K562 (cell line): ENCODE results near the gene PDCD5. TPM values are rescaled to one million over a fixed set of nuclear protein-coding genes. Genes with fewer than 3 reads are reported as not detected.
"Not testable (repeated sequence)": the region's sequence is repeated elsewhere in the genome, so short reads cannot be mapped to it uniquely, and the experiment has no call there.

ENCODE experiments used
- ATAC-seq: fragments of 200-7000 bp; cut with Tn5 transposase; 3 replicates; pipeline ENCODE4 v1.9.1; 2020; ENCODE audit warnings: moderate library complexity
- BruUV-seq: library from RNA; stranded (reverse); fragments of 400-500 nt; replicated peaks from 2 replicates; lab custom pipeline; 2021; lab: Mats Ljungman, UMichigan
- CTCF ChIA-PET: fragments of 300-600 bp; formaldehyde crosslinking; extraction: SDS; loops from one replicate; lab custom pipeline; 2021; ENCODE audit warnings: low intra/inter-chr PET ratio; lab: Yijun Ruan, JAX
- POLR2A ChIA-PET: fragments of 300-600, 350-650 bp; sonication (Branson Sonifier 250); formaldehyde crosslinking; extraction: SDS; loops from one replicate; lab custom pipeline; 2021; ENCODE audit warnings: antibody characterized with exemption, inconsistent platforms; lab: Yijun Ruan, JAX
- DNase-seq, 4 experiments: peaks; one replicate each; pipeline versions ENCODE4 v3.0.0 to v3.0.0-alpha.2; 2011 to 2018; ENCODE audit warnings: low spot score in 3 of 4, mixed read lengths in 3 of 4; ENCODE audit errors: extremely low read depth in 1 of 4
- FAIRE-seq: peaks from 2 replicates; lab custom pipeline; 2011; peaks lifted over from hg19 to GRCh38; lab: Jason Lieb, UNC
- H2AFZ ChIP-seq: 2 replicates; pipeline ENCODE4 v1.6.0; 2011; ENCODE audit warnings: low read depth, low read length, control low read depth, inconsistent platforms
- H3K27ac ChIP-seq: fragments of 200-600 bp; 3 replicates; pipeline ENCODE4 v1.8.0; 2011; ENCODE audit warnings: low read depth, mild to moderate bottlenecking, control low read depth, inconsistent platforms, low read length, moderate library complexity, mixed read lengths; ENCODE audit errors: extremely low read depth
- H3K27me3 ChIP-seq, 2 experiments: fragments of 300-600 bp in 1 of 2; 2 replicates in 1 of 2; 3 replicates in 1 of 2; pipeline versions ENCODE4 v1.6.0 to v1.8.0; 2011; ENCODE audit warnings: inconsistent platforms in 2 of 2, low read length in 2 of 2, mild to moderate bottlenecking in 1 of 2, mixed read lengths in 1 of 2, moderate library complexity in 1 of 2; ENCODE audit not compliant: control insufficient read depth in 2 of 2, insufficient read depth in 2 of 2
- H3K36me3 ChIP-seq: fragments of 300-600 bp; 3 replicates; pipeline ENCODE4 v1.8.0; 2011; ENCODE audit warnings: mild to moderate bottlenecking, low read length, inconsistent platforms; ENCODE audit not compliant: control insufficient read depth, insufficient read depth
- H3K4me1 ChIP-seq, 2 experiments: fragments of 200-600 bp in 1 of 2; replicated peaks in 1 of 2; 2 replicates in 1 of 2; 3 replicates in 1 of 2; pipeline versions ENCODE4 v1.5.1 to v1.8.0; 2011; ENCODE audit warnings: inconsistent platforms in 2 of 2, low read length in 2 of 2, mild to moderate bottlenecking in 1 of 2, mixed read lengths in 1 of 2, moderate library complexity in 1 of 2; ENCODE audit not compliant: control insufficient read depth in 2 of 2, insufficient read depth in 2 of 2
- H3K4me2 ChIP-seq: 2 replicates; pipeline ENCODE4 v1.6.1; 2011; ENCODE audit warnings: low read length, control low read depth, inconsistent platforms, mixed read lengths; ENCODE audit not compliant: insufficient read depth
- H3K4me3 ChIP-seq: fragments of 200-600 bp; sonication (generic), shearing (Covaris generic); 2 replicates; pipeline ENCODE4 v1.5.1; 2016; ENCODE audit warnings: control low read depth, inconsistent platforms
- H3K79me2 ChIP-seq: fragments of 200-600 bp; 3 replicates; pipeline ENCODE4 v1.8.0; 2011; ENCODE audit warnings: low read length, inconsistent platforms; ENCODE audit not compliant: control insufficient read depth, insufficient read depth
- H3K9ac ChIP-seq, 2 experiments: 2 replicates each; pipeline versions ENCODE4 v1.6.0 to v1.6.1; 2011; ENCODE audit warnings: low read depth in 2 of 2, low read length in 2 of 2, control low read depth in 1 of 2, inconsistent platforms in 1 of 2, mild to moderate bottlenecking in 1 of 2, mixed read lengths in 1 of 2; ENCODE audit not compliant: insufficient read depth in 1 of 2
- H3K9me1 ChIP-seq: one replicate; pipeline ENCODE4 v1.6.0; 2011; ENCODE audit warnings: inconsistent platforms, mild to moderate bottlenecking, low read length, moderate library complexity; ENCODE audit not compliant: control insufficient read depth, insufficient read depth
- H3K9me3 ChIP-seq: replicated peaks from 2 replicates; pipeline ENCODE4 v1.5.1; 2011; ENCODE audit warnings: low read depth, low read length, inconsistent platforms; ENCODE audit not compliant: control insufficient read depth, insufficient read depth
- H4K20me1 ChIP-seq: replicated peaks from 2 replicates; pipeline ENCODE4 v1.6.1; 2011; ENCODE audit warnings: low read length, inconsistent platforms, mixed read lengths; ENCODE audit not compliant: control insufficient read depth, insufficient read depth
- AFF1 ChIP-seq, 2 experiments: fragments of 450-650 bp; IDR thresholded peaks; 2 replicates each; pipeline ENCODE4 v1.6.1; 2018; ENCODE audit warnings: mild to moderate bottlenecking in 2 of 2, low read depth in 1 of 2; ENCODE audit not compliant: partially characterized antibody in 2 of 2
- BCOR ChIP-seq: fragments of 450-650 bp; IDR thresholded peaks from 2 replicates; pipeline ENCODE4 v1.6.1; 2016
- TRIM28 ChIP-seq: fragments of 450-650 bp; IDR thresholded peaks from 2 replicates; pipeline ENCODE4 v1.6.1; 2017
- ZNF184 ChIP-seq: sonication (generic); formaldehyde crosslinking; IDR thresholded peaks from 2 replicates; pipeline ENCODE4 v1.5.0; 2020; ENCODE audit warnings: missing genetic modification reagents
- WGBS: fragments of 100-300 bp; shearing (Covaris generic); methylation state at CpG from one replicate; pipeline ENCODE4 v1.1.6; 2016; ENCODE audit warnings: low coverage, mixed read lengths; ENCODE audit not compliant: insufficient coverage; ENCODE audit errors: missing lambda C conversion rate; 5-methylcytosine and 5-hydroxymethylcytosine counted together
- in situ Hi-C: fragments of 300-500 bp; cut with MboI; formaldehyde crosslinking; loops from 4 replicates; pipeline ENCODE4 v1.15.0; 2018; ENCODE audit warnings: inconsistent platforms, mixed read lengths
- intact Hi-C: fragments of 100-400 bp; cut with micrococcal nuclease; formaldehyde crosslinking; loops from 2 replicates; pipeline ENCODE4 v1.14.2; 2022
- polyA plus RNA-seq, 8 experiments: library from polyadenylated mRNA; depleted of rRNA in 4 of 8; stranded (reverse) in 5 of 8; unstranded in 3 of 8; fragments of >200 nt; fragmentation: Nextera tagmentation in 2 of 8; fragmentation: Illumina TruSeq in 1 of 8; extraction: Ambion mirVana in 2 of 8; extraction: Trizol in 1 of 8; gene quantifications; 2 replicates each; pipeline versions ENCODE4 v1.2.1 to v1.2.3, GENCODE V29; 2011 to 2014; ENCODE audit warnings: inconsistent platforms in 1 of 8, missing spikeins in 1 of 8
- total RNA-seq, 7 experiments: library from RNA; depleted of rRNA in 6 of 7; stranded (reverse); fragments of >200 nt in 6 of 7; fragmentation: Illumina TruSeq in 2 of 7; extraction: Trizol in 2 of 7; gene quantifications; 2 replicates each; pipeline versions ENCODE4 v1.2.1 to v1.2.3, GENCODE V29; 2011 to 2021; ENCODE audit warnings: low replicate concordance in 1 of 7

The PDCD5 gene
- total and polyA plus RNA-seq, 9 of the 15 experiments (the other 6 are each of a cell fraction or from before 2014, with no cell fraction given): 122 to 322 (median 269) TPM

- H3K36me3 ChIP-seq: peaks cover 43% of the 10 kb centered on the region
- CTCF ChIA-PET, H4K20me1 ChIP-seq, POLR2A ChIA-PET, in situ Hi-C loops, H3K4me1 ChIP-seq, FAIRE-seq, H3K9me3 ChIP-seq, DNase-seq, H3K4me2 ChIP-seq, H3K9me1 ChIP-seq, H3K27me3 ChIP-seq, H3K79me2 ChIP-seq, ATAC-seq, H3K9ac ChIP-seq, intact Hi-C loops, H2AFZ ChIP-seq, H3K27ac ChIP-seq, BruUV-seq, H3K4me3 ChIP-seq: not testable (repeated sequence)
- peak in 1 of 2 experiments; percentile 99 for TF ChIP-seq AFF1 (IDR thresholded peaks at IDR 0.05; ENCODE audit: low read depth in 1 of 2, partially characterized antibody in 2 of 2)
- TF ChIP-seq TRIM28: 0 out of 2 replicates have a peak, but pooled peaks have one; percentile 19
- TF ChIP-seq BCOR: 0 out of 2 replicates have a peak, but pooled peaks have one; percentile 23
- peak; percentile 51; the same call in 1 of the 2 replicates for TF ChIP-seq ZNF184 (CRISPR knock-in tag)
- WGBS: 87% methylated on average over 4 of the region's 8 CpGs
These were observed 6.9 kb downstream of the PDCD5 start for GRCh38 chr19:32587747-32588504.
